Esophagus muscularis mucosa (tissue), 4 donors: Measurements from ENCODE around the gene UMODL1. TPM values are rescaled to one million over a fixed set of nuclear protein-coding genes. Genes with fewer than 3 reads are reported as not detected.
A peak's percentile ranks its signal among the peaks of the same experiment; 100 is the strongest.

ENCODE experiments used
- DNase-seq: peaks from one replicate; pipeline ENCODE4 v3.0.0-alpha.2; 2017; ENCODE audit errors: extremely low spot score
- H3K27ac ChIP-seq, 4 donors: fragments of 200-600 bp; sonication (generic); replicated peaks in 1 of 4; 1 replicate in 3 of 4; 2 replicates in 1 of 4; pipeline ENCODE4 v1.5.1; 2016 to 2019; ENCODE audit warnings: mild to moderate bottlenecking in 1 of 4
- H3K27me3 ChIP-seq, 4 donors: fragments of 200-600 bp; sonication (generic); one replicate each; pipeline versions ENCODE4 v1.5.1 to v1.6.0; 2016 to 2019
- H3K36me3 ChIP-seq, 4 donors: fragments of 200-600 bp; sonication (generic); one replicate each; pipeline ENCODE4 v1.5.1; 2016 to 2019
- H3K4me1 ChIP-seq, 4 donors: fragments of 200-600 bp; sonication (generic); one replicate each; pipeline ENCODE4 v1.5.1; 2016 to 2019
- H3K4me3 ChIP-seq, 4 donors: fragments of 200-600 bp; sonication (generic); 1 replicate in 2 of 4; 2 replicates in 2 of 4; pipeline ENCODE4 v1.5.1; 2016 to 2019; ENCODE audit warnings: mild to moderate bottlenecking in 4 of 4, moderate library complexity in 1 of 4
- H3K9me3 ChIP-seq, 4 donors: fragments of 200-600 bp; sonication (generic); 1 replicate in 3 of 4; 2 replicates in 1 of 4; pipeline ENCODE4 v1.5.1; 2016 to 2019
- CTCF ChIP-seq, 3 experiments: fragments of 200-600 bp in 2 of 3; fragments of 450-650 bp in 1 of 3; sonication (generic) in 2 of 3; IDR thresholded peaks; one replicate each; pipeline ENCODE4 v1.5.1; 2017 to 2019; ENCODE audit warnings: antibody characterized with exemption in 3 of 3, mild to moderate bottlenecking in 2 of 3, moderate library complexity in 1 of 3
- EP300 ChIP-seq: sonication (generic); formaldehyde crosslinking; IDR thresholded peaks from one replicate; pipeline ENCODE4 v1.6.1; 2017; ENCODE audit warnings: antibody characterized with exemption
- POLR2A ChIP-seq: fragments of 450-650 bp; IDR thresholded peaks from one replicate; pipeline ENCODE4 v1.6.1; 2017; ENCODE audit warnings: antibody characterized with exemption, moderate library complexity, mild to moderate bottlenecking, low read depth
- POLR2AphosphoS5 ChIP-seq, 2 donors: sonication (generic); formaldehyde crosslinking; IDR thresholded peaks; one replicate each; pipeline ENCODE4 v1.6.1; 2017; ENCODE audit warnings: antibody characterized with exemption in 2 of 2
- WGBS: methylation state at CpG from one replicate; pipeline ENCODE4 v1.1.5; 2018; 5-methylcytosine and 5-hydroxymethylcytosine counted together
- intact Hi-C: fragments of 100-400 bp; cut with DNase I; formaldehyde crosslinking; loops from one replicate; pipeline ENCODE4 v1.15.1; 2023
- total RNA-seq, 4 donors: library from RNA; depleted of rRNA; stranded (reverse); fragments of >200 nt; gene quantifications; one replicate each; pipeline versions ENCODE4 v1.1.0 to v1.2.1, GENCODE V29; 2016

Gene UMODL1
- total RNA-seq, 4 donors from 2014 or later, result 0.13 TPM; not detected in 3

- no peak for DNase-seq
- H3K27ac ChIP-seq, result peak overlapping the region in 2 of 4 donors; percentile 33 to 60
Observed at GRCh38 chr21:42047821-42048613, 23.1 kb upstream of the UMODL1 start.

GRCh38 chr21:42048870-42049577 is 22.1 kb upstream of the UMODL1 start:
- no peak for DNase-seq
- no peak overlapping the region for H3K27ac ChIP-seq
- H3K36me3 ChIP-seq, result no peaks in the 10 kb centered on the region
- peaks cover 7 to 16% (median 10%) of the 10 kb centered on the region in 4 donors for H3K4me1 ChIP-seq
- no peaks in the 10 kb centered on the region for H3K9me3 ChIP-seq
- TF ChIP-seq POLR2AphosphoS5 (IDR thresholded peaks at IDR 0.05), result no peak
- TF ChIP-seq EP300, result no peak
- TF ChIP-seq CTCF (IDR thresholded peaks at IDR 0.05), result no peak
- intact Hi-C loops, result no loop called here
- no peak overlapping the region for H3K4me3 ChIP-seq
- 96% methylated on average over 10 of the region's 10 CpGs for WGBS
- no peaks in the 10 kb centered on the region for H3K27me3 ChIP-seq

More at GRCh38 chr21:42047821-42048613, 23.1 kb upstream of the UMODL1 start:
- TF ChIP-seq CTCF (IDR thresholded peaks at IDR 0.05), result no peak
- TF ChIP-seq POLR2AphosphoS5 (IDR thresholded peaks at IDR 0.05), result peak in 1 of 2 donors; percentile 57
- no peak for TF ChIP-seq POLR2A
- TF ChIP-seq EP300, result no peak
- 64% methylated on average over 16 of the region's 19 CpGs for WGBS
- intact Hi-C loops, result no loop called here
- no peaks in the 10 kb centered on the region for H3K36me3 ChIP-seq
- H3K27me3 ChIP-seq, result no peaks in the 10 kb centered on the region
- no peak overlapping the region for H3K4me3 ChIP-seq
- no peaks in the 10 kb centered on the region for H3K9me3 ChIP-seq
- H3K4me1 ChIP-seq, result peaks cover 7 to 16% (median 10%) of the 10 kb centered on the region in 4 donors

GRCh38 chr21:42049578-42050430 is 21.3 kb upstream of the UMODL1 start:
- DNase-seq, result no peak
- Histone ChIP-seq H3K36me3 (no peaks in the 10 kb centered on the region), H3K27ac (no peak overlapping the region), H3K4me1 (peaks cover 7 to 16% (median 10%) of the 10 kb centered on the region in 4 donors), H3K27me3 (no peaks in the 10 kb centered on the region), H3K9me3 (no peaks in the 10 kb centered on the region), H3K4me3 (no peak overlapping the region)
- no peak for TF ChIP-seq CTCF (IDR thresholded peaks at IDR 0.05)
- no peak for TF ChIP-seq POLR2A
- no peak for TF ChIP-seq EP300
- TF ChIP-seq POLR2AphosphoS5 (IDR thresholded peaks at IDR 0.05), result no peak
- intact Hi-C loops, result no loop called here
- 89% methylated on average over 14 of the region's 16 CpGs for WGBS

- no peak for DNase-seq
- Histone ChIP-seq H3K27me3 (peaks cover 0 to 5% (median 0%) of the 10 kb centered on the region in 4 donors), H3K4me3 (no peak overlapping the region), H3K27ac (no peak overlapping the region), H3K9me3 (no peaks in the 10 kb centered on the region), H3K4me1 (peaks cover 7 to 16% (median 10%) of the 10 kb centered on the region in 4 donors), H3K36me3 (no peaks in the 10 kb centered on the region)
- TF ChIP-seq CTCF (IDR thresholded peaks at IDR 0.05) (no peak), POLR2AphosphoS5 (IDR thresholded peaks at IDR 0.05) (no peak)
- 75% methylated on average over 9 of the region's 9 CpGs for WGBS
- intact Hi-C loops, result no loop called here
Observed at GRCh38 chr21:42051788-42052187, 19.3 kb upstream of the UMODL1 start.
